Osteocyte (in vitro differentiated cells): ENCODE data around the gene SYK. TPM values are rescaled to one million over a fixed set of nuclear protein-coding genes. Genes with fewer than 3 reads are reported as not detected.

Experiments used
- DNase-seq: peaks from one replicate; pipeline ENCODE4 v3.0.0; 2021; ENCODE audit warnings: mixed read lengths; ENCODE audit not compliant: unreplicated experiment; ENCODE audit errors: extremely low spot score
- H3K27ac Mint-ChIP-seq: one replicate; pipeline ENCODE4 v1.8.0; 2021; ENCODE audit warnings: mild to moderate bottlenecking, mixed read lengths; ENCODE audit not compliant: unreplicated experiment
- H3K27me3 Mint-ChIP-seq: one replicate; pipeline ENCODE4 v1.8.0; 2021; ENCODE audit warnings: mixed read lengths; ENCODE audit not compliant: unreplicated experiment
- H3K36me3 Mint-ChIP-seq: one replicate; pipeline ENCODE4 v1.8.0; 2021; ENCODE audit warnings: mixed read lengths; ENCODE audit not compliant: unreplicated experiment
- H3K4me1 Mint-ChIP-seq: one replicate; pipeline ENCODE4 v1.8.0; 2021; ENCODE audit warnings: mixed read lengths; ENCODE audit not compliant: unreplicated experiment
- H3K4me3 Mint-ChIP-seq: one replicate; pipeline ENCODE4 v1.8.0; 2021; ENCODE audit warnings: mild to moderate bottlenecking, moderate library complexity, mixed read lengths; ENCODE audit not compliant: unreplicated experiment
- H3K9me3 Mint-ChIP-seq: one replicate; pipeline ENCODE4 v1.8.0; 2021; ENCODE audit warnings: mixed read lengths; ENCODE audit not compliant: unreplicated experiment
- CTCF ChIP-seq: fragments of 200-600 bp; sonication (generic); IDR thresholded peaks from 2 replicates; pipeline ENCODE4 v1.5.0; 2021; ENCODE audit warnings: antibody characterized with exemption, mild to moderate bottlenecking, moderate library complexity
- total RNA-seq: library from RNA; stranded (reverse); gene quantifications from 2 replicates; pipeline ENCODE4 v1.2.1, GENCODE V29; 2021

The SYK gene
- total RNA-seq, 1 donor from 2014 or later = not detected

DNA sequence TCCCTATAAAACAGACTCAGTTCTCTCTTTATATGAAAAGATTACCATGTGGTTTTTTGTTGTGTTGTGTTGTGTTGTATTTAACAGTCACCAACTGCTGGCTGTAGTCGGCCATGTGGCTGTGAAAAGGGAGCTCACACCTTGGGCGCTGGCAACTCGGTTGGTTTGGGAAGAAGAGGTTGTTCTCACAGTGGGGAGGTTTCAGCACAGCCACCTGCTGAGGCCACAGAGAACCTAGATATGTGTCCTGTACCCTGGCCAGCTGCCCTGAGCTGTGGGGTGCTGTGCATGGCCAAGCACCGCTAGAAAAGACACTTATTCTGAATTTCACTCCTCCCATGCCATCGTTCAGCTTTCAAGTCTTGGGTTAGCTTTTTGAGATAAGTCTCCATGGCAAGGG lies 58.8 kb downstream of the SYK start:
- H3K4me1 Mint-ChIP-seq = no peaks in the 10 kb centered on the region
- no peak for TF ChIP-seq CTCF
- H3K4me3 Mint-ChIP-seq = no peak overlapping the region
- H3K27ac Mint-ChIP-seq = no peak overlapping the region
- no peaks in the 10 kb centered on the region for H3K36me3 Mint-ChIP-seq
- DNase-seq = peak; percentile 42
- peaks cover 29% of the 10 kb centered on the region for H3K27me3 Mint-ChIP-seq
- H3K9me3 Mint-ChIP-seq = no peaks in the 10 kb centered on the region

DNA sequence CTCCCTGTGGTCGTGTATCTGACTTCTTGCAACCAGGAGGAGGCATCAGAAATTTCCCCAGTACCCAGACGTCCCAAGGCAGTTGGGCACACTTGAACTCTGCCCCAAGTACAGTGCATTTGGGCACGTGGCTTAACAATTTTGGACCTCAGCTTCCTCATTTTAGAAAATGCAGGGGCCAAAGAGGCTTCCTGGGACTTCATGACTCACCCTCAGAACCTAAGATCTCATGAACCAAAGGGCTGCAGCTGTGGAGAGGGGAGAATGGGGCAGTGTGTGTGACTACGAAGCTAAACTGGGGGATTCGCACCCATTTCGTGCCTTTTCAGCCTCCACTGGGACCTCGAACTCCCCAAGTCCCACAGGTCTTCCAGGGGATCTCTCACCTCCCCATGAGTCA lies 59.2 kb downstream of the SYK start:
- Mint-ChIP-seq H3K27me3 (peaks cover 24% of the 10 kb centered on the region), H3K36me3 (no peaks in the 10 kb centered on the region), H3K27ac (no peak overlapping the region)

DNA sequence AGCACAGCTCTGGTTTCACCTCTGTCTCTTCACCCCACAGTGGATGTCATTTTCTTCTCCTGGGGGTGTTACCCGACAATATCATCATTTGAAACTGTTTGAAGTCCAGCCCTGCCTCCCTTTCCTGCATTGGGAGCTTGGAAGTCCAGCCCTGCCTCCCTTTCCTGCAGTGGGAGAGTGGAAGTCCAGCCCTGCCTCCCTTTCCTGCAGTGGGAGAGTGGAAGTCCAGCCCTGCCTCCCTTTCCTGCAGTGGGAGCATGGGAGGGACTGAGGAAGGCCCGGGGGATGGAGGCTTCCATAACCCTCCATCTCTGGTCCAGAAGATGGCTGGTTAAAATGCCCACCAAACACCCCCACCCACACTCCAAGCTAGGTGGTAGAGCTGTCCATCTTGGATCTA lies 59.8 kb downstream of the SYK start:
- peak; percentile 71 for DNase-seq
- Mint-ChIP-seq H3K9me3 (no peaks in the 10 kb centered on the region), H3K27ac (no peak overlapping the region), H3K4me3 (no peak overlapping the region), H3K36me3 (no peaks in the 10 kb centered on the region), H3K27me3 (peaks cover 20% of the 10 kb centered on the region), H3K4me1 (no peaks in the 10 kb centered on the region)
- no peak for TF ChIP-seq CTCF

More for the DNA sequence above, 59.2 kb downstream of the SYK start:
- H3K4me3 Mint-ChIP-seq = no peak overlapping the region
- H3K4me1 Mint-ChIP-seq = no peaks in the 10 kb centered on the region
- DNase-seq = no peak
- TF ChIP-seq CTCF = no peak
- H3K9me3 Mint-ChIP-seq = no peaks in the 10 kb centered on the region

DNA sequence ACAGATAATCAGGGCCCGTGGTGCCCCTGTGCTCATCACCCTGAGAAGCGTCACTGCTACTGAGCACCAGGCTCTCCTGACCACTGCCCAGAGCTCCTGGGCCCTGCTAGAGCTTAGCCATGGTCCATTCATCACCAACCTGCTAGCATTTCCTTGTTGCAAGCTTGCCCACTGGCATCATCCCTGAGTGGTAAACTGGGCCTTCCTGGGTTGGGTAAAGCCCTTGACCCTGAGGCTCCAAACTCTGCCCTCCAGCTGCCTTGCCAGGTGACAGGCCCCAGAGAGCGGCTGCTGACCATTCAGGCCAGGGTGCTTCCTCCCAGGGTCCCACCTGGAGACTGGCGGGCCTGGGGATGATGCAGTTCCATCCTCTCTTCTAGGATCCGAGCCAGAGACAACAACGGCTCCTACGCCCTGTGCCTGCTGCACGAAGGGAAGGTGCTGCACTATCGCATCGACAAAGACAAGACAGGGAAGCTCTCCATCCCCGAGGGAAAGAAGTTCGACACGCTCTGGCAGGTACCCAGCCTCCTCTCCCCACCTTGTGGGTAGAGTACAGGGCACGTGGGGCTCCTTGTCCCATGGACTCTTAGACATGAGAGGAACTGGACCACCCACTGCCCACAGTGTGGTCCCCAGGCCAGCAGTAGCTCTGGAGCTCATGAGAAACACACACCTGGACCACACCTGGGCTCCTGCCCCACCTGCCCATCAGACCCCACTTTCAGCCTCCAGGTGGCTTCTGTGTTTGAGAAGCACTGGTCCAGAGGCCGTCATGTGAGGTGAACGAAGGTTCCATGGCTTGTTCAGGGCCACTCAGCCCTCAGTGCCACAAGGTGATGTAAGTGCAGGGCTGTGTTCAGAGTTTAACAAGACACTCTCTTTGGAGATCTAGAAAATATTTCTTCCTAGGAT lies 60.5 kb downstream of the SYK start:
- no peaks in the 10 kb centered on the region for H3K9me3 Mint-ChIP-seq
- H3K27ac Mint-ChIP-seq = no peak overlapping the region
- no peaks in the 10 kb centered on the region for H3K4me1 Mint-ChIP-seq
- no peak for TF ChIP-seq CTCF
- H3K36me3 Mint-ChIP-seq = no peaks in the 10 kb centered on the region
- H3K4me3 Mint-ChIP-seq = no peak overlapping the region
- peaks cover 16% of the 10 kb centered on the region for H3K27me3 Mint-ChIP-seq
- peak; percentile 70 for DNase-seq

- H3K27me3 Mint-ChIP-seq = peaks cover 19% of the 10 kb centered on the region
- H3K27ac Mint-ChIP-seq = no peak overlapping the region
These were observed 63.2 kb downstream of the SYK start for GRCh38 chr9:90864779-90865178.

More at GRCh38 chr9:90864779-90865178, 63.2 kb downstream of the SYK start:
- Mint-ChIP-seq H3K36me3 (no peaks in the 10 kb centered on the region), H3K4me3 (no peak overlapping the region), H3K4me1 (no peaks in the 10 kb centered on the region), H3K9me3 (no peaks in the 10 kb centered on the region)
- no peak for TF ChIP-seq CTCF
- DNase-seq = peak; percentile 5
